GM18520 (cell line): ENCODE data around the gene SP140L.
"Not testable (repeated sequence)": the region's sequence is repeated elsewhere in the genome, so short reads cannot be mapped to it uniquely, and the experiment has no call there.

Experiments
- ATAC-seq: cut with Tn5 transposase; IDR thresholded peaks from one replicate; pipeline ENCODE4 v1.9.1; 2021; ENCODE audit not compliant: unreplicated experiment

The SP140L gene

GRCh38 chr2:230323385-230324106 lies 3.4 kb upstream of the SP140L start:
- ATAC-seq = no peak

GRCh38 chr2:230324503-230324902 lies 2.5 kb upstream of the SP140L start:
- ATAC-seq = no peak

GRCh38 chr2:230325316-230326243 lies 1.4 kb upstream of the SP140L start:
- no peak for ATAC-seq

GRCh38 chr2:230327418-230328154 lies 593 bp downstream of the SP140L start:
- ATAC-seq = peak; percentile 31

GRCh38 chr2:230328155-230328458 lies 1.1 kb downstream of the SP140L start:
- no peak for ATAC-seq

GRCh38 chr2:230329946-230330605 lies 3.1 kb downstream of the SP140L start:
- no peak for ATAC-seq

- no peak for ATAC-seq
These were observed 3.7 kb downstream of the SP140L start for GRCh38 chr2:230330725-230331124.

- ATAC-seq = no peak
These were observed 8.5 kb downstream of the SP140L start for GRCh38 chr2:230335461-230335863.

GRCh38 chr2:230335864-230336506 lies 9.0 kb downstream of the SP140L start:
- ATAC-seq = no peak

- ATAC-seq = not testable (repeated sequence)
These were observed 15.0 kb downstream of the SP140L start for GRCh38 chr2:230341936-230342528.

GRCh38 chr2:230343041-230343624 lies 16.1 kb downstream of the SP140L start:
- not testable (repeated sequence) for ATAC-seq

GRCh38 chr2:230343747-230344146 lies 16.8 kb downstream of the SP140L start:
- ATAC-seq = no peak

GRCh38 chr2:230346465-230346864 lies 19.5 kb downstream of the SP140L start:
- ATAC-seq = no peak

- no peak for ATAC-seq
These were observed 20.0 kb downstream of the SP140L start for GRCh38 chr2:230346921-230347533.

GRCh38 chr2:230347659-230348305 lies 20.8 kb downstream of the SP140L start:
- ATAC-seq = peak; percentile 49

- no peak for ATAC-seq
These were observed 21.8 kb downstream of the SP140L start for GRCh38 chr2:230348787-230349186.

GRCh38 chr2:230356084-230356483 lies 29.1 kb downstream of the SP140L start:
- no peak for ATAC-seq

GRCh38 chr2:230358305-230358704 lies 31.3 kb downstream of the SP140L start:
- ATAC-seq = no peak

- ATAC-seq = no peak
These were observed 33.0 kb downstream of the SP140L start for GRCh38 chr2:230360028-230360427.
